ENCODE data around the gene GAS7.

GAS7 gene
- 400 to 789 (median 537) reads per million in 17 experiments for total RNA-seq

DNA sequence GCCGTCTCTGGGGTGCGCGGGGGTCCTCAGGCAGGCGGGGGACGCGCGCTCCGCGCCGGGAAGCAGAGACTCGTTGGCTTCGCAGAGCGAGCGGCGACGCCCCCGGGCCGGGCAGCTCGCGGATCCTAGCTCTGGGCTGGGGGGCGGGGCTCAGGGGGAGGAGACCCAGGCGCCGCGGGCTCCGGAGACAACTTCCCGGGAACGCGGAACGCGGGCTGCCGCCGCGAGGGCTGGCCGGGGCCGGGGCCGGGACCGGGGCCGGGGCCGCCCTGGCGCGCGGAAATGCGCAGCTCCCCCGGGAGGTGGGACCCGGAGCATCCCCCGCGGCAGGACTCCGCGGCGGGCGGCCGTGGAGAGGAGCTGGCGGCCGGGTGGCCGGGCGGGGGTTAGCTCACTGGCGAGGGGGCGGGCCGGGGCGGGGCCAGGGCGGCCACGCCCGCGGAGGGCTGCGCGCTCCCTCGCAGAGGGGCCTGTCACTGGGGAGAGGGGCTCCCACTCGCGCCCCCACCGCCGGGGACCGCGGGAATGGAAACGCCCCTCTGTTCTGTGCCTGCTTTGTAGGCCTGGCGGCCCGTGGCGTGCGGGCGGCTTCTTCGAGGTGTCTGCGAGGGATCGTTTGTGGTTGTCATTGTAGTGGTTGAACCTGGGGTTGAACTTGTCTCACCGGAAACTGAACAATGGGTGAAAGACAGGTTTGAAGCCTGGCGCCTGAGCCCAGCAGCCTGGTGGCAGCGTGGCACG lies at the start of gene GAS7:
Gene GAS7, minus strand, starts transcription at position 98 of the 741 bp plus-strand sequence.
- peak; percentile 67 to 91 (median 80) for DNase-seq

DNA sequence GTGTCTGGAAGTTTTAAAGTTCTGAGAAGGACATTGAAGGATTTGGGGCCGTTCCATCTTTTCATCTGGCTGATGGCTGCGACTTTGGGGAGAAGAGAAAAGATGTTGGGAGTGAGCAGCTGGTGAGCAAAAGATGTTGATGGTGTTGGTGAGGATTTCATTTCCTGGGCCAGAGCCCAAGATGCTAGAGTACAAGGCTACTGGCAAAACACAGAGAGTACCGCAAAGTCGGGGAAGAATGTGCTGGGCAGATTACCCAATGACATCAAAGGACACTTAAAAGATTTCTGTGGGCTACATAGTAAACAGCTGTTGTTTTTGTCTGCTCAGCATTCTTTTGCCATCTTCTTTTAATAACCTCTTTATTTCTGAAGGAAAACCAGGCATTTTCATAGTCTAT lies 49.4 kb upstream of the GAS7 start:
- DNase-seq = no peak

DNA sequence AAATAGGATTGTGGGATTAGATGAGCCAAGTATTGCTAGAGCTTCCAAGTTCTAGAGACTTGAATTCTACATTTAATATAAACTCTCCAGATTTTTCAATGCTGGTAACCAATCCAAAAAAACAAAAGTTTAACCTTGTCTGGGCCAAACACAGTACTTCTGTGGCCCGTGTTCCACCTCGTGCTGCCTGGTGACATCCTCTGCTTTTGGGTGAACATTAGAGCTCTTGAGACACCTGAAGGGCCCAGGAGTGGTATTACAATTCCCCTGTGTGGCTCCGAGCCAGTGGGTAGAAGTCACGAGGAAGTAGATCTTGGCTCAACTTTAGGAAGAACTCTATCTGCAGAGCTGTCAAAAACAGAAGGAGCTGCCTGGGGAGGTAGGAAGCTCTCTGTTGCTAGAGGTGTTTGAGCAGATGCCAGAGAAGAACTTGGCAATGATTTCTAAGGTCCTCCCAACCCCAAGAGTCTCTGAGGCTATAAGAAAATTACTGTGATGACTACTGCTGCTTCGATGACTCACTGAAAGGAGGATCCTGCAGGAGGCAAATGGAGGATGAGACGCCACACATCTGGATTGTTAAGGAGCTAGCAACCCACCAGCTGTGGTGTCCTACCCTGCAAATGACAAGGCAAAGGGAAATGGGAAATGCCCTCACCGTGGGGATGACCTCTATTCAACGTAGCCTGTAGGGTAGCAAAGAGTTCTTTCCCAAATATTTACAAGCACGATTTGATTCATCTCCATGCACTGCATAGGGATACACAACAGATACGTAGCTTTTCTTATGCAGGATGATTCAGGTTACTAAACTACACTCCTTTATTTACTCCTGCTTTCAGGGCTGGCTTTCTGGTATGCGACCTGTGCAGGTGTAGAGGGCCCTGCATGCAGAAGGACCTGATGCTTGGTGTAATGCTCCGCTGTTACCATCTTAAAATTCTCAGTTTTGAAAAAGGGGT lies 45.8 kb upstream of the GAS7 start:
- DNase-seq = peak in 3 of 4 experiments; percentile 15 to 22 (median 15)

DNA sequence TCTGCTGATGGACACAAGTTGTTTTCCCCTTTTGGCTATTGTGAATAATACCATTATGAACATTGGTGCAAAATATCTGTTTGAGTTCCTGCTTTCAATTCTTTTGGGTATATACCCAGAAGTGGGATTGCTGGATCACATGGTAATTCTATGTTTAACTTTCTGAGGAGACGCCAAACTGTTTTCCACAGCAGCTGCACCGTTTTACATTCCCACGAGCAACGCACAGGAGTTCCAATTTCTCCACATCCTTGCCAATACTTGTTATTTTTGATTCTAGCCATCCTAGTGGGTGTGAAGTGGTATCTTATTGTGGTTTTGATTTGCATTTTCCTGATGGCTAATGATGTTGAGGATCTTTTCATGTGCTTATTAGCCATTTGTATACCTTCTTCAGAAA lies 43.4 kb upstream of the GAS7 start:
- no peak for DNase-seq

DNA sequence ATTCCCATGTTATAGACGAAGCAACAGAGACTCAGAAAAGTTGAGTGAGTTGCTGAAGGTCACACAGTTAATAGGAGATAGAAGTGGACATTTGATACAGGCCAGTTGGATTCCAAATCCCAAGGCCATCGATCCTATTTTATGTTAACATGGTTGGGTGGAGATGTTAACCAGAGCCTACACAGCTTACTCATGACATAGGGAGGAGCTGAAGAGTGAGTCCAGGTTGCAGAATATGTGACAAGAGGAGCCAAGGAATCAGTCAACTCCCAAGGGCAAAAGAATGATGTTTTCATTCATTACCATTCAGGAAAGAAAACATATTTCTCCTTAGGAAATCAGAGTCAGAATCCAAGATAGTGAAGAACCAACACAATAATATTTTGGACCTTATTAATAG lies 40.3 kb upstream of the GAS7 start:
- no peak for DNase-seq

DNA sequence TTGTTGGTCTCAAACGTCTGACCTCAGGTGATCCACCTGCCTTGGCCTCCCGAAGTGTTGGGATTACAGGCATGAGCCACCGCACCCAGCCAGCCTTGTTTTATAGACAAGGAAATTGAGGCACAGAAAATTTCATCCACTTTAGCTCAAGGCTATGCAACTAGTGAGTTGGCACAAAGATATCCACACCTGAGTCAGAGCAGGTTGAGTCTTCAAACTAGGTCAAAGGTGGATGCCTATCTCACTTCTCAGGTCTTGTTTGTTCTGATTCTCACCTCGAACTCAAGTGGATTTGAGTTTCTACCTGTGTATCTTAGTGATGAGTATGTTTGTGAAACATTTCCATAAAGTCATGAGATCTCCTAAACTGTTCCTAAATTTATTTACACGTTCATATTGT lies 35.6 kb upstream of the GAS7 start:
- no peak for DNase-seq

DNA sequence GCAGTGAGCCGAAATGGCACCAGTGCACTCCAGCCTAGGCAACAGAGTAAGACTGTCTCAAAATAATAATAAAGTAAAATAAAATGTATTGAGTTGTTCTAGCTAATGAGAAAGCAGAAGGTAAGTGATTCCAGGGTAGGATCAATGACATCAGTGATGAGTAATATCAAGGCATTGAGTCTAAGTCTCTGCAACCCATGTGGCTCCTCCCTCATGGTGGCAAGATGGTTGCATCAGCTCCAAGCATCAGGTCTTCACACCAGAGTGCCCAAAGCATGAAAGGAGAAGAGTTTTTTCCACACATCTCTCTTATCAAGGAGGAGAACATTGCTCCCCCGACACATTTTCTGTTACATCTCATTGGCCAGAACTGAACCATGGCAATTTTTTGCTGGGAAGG lies 34.8 kb upstream of the GAS7 start:
- peak; percentile 33 to 67 (median 64) for DNase-seq

DNA sequence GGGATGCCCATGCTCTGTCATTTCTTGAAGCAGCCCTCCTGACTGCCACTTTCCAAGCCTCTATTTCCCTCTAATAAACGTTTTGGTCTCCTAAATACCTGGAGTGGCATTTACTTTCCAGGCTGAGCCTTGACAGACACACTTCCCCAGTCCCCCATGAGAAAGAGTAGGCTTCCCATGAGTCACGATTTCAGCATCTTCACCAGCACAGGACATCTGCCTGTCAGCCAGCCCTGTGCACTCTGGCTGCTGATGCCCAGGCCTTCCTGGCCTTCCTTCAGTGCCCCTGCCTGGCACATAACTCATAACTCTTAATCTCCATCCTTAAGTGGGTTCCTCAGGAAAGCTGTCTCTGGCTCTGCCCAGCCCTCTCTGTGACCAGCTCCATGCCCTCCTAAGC lies 30.8 kb upstream of the GAS7 start:
- peak; percentile 49 to 67 (median 67) for DNase-seq

DNA sequence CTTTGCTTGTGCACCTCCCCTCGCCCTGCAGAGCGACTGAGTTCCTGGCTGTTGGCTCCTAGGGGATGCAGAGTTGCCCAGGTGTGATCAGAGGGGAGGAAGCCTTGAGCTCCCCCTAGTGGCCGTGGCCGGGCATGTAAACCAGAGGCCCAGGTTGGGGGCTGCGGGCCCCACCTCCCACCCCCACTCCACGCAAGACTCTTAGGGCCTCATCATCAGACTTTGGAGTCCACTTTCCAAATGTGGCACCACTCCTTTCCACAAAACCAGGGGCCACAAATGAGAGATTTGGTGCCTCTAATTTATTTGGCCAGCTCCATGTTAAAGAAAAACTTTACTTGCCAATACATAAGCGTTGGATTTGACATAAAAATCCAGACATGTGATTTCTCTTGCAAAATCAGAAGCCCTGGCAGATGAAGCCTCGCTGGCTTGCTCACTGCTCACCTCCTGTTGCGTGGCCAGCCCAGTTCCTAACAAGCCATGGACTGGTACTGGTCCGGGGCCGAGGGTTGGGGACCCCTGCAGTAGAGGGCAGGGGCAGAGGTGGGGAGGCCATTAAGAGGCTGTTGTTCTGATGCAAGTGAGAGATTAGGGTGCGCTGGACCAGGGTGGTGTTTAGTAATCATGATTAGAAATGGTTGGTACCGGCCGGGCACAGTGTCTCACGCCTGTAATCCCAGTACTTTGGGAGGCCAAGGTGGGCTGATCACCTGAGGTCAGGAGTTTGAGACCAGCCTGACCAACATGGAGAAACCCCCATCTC lies 28.7 kb upstream of the GAS7 start:
- DNase-seq = peak; percentile 34 to 77 (median 45)

DNA sequence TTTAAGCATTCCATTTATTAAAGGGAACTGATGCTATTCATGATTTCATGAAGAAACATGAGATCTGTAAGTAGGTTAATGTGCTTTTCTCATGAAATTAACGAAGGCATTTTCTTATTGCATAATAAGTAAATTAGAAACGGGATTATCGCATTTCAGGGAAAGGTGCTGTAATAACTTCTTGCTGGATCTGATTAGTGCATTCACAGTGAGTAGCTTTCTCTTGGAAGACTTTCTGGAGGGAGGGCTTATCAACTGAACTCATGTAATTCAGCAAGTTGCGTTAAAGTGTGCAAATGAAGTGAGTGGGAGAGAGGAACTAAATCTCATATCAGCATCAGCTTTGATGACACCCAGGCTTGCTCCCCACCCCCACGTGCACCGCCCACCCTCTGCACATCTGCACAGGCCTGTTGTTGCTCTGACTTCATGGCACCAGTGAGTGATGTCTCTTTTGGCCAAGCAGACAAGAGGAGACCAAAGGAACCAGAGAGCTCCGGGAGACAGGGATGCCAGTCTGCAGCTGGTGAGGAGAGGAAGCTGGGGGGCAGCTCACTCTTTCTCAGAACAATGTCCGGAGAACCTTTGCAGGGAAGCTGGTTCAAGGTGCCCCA lies 26.3 kb upstream of the GAS7 start:
- peak; percentile 75 to 85 (median 78) for DNase-seq

DNA sequence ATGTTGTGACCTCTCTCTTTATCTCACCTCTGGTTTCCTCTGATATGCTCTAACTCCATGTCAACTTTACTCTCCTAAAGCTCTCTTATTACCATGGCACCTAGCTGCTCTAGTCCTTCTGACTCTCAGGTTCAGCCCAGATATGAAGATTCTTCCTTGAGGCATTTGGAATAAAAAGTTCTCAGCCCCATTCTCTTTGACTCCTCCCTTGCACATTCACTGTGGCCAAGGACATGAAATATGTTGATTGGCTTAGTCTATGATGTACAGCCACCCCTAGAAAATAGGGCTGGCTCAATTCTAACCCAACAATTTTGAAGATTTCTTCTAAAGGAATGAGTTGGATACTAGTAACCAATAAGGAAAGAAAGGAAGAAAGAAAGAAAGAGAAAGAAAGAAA lies 20.8 kb upstream of the GAS7 start:
- DNase-seq = no peak

DNA sequence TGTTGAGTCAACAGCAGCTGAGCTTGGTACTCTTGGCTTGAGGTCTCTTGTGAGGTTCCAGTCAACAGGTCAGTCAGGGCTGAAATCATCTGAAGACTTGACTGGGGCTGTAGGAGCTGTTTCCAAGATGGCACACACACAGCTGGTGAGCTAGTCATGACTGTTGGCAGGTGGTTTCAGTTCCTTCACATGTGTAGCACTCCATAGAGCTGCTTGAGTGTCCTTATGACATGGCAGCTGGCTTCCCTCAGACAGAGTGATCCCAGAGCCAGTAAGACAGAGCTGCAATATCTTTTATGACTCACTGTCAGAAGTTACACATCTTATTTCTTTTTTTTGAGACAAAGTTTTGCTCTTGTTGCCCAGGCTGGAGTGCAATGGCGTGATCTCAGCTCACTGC lies 19.5 kb upstream of the GAS7 start:
- peak; percentile 49 to 76 (median 64) for DNase-seq

DNA sequence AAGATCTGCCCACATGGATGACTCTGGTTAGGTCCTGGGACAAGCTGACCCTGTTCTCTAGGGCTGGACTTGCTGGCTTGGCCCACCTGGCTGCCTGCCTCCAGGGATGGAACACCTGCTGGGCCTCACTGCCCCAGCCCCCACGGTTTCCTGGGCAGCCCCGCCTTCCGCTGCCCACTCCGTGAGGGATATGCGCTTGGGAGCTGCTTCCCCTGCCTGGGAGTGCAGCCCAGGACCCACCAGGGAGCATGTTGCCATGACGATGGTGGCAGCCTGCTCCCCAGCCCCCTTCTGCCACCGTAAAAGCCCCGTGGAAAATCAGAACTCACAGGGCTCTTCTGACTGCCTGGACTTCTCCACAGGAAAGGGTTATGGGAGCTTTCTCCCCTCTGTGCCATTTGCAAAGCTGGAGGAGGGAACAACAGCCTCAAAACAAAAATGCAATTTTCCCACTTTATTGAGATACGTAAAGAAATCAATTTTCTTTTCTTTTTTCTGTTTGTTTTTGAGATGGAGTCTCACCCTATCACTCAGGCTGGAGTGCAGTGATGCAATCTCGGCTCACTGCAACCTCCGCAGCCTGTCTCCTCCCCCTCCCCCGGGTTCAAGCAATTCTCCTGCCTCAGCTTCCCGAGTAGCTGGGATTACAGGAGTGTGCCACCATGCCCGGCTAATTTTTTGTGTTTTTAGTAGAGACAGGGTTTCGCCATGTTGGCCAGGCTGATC lies 18.0 kb upstream of the GAS7 start:
- no peak for DNase-seq

DNA sequence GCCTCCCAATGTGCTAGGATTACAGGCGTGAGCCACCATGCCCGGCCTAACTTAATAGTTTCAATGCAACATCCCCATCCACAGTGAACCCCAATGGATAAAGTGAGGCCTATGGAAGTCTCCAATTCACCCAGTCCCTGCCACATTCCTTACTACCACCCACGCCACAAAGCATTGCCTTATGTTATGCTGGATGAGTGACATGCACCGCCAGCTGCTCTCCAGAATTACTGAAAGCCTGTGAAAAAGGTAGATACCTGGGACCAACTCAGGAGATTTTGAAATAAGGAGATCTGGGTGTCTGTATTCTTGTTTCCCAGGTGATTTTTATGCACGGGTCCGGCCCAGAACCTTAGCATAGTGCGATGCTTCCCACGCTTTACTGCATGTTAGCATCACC lies 16.9 kb upstream of the GAS7 start:
- no peak for DNase-seq

DNA sequence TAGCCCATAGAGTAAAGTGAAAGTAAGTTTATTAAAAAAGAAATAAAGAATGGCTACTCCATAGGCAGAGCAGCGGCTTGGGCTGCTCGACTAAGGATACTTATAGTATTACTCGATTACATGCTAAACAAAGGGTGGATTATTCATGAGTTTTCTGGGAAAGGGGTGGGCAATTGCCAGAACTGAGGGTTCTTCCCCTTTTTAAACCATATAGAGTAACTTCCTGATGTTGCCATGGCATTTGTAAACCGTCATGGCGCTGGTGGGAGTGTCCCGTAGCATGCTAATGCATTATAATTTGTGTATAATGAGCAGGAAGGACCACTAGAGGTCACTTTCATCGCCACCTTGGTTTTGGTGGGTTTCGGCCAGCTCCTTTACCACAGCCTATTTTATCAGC lies 13.3 kb upstream of the GAS7 start:
- DNase-seq = peak in 3 of 4 experiments; percentile 35 to 51 (median 40)

DNA sequence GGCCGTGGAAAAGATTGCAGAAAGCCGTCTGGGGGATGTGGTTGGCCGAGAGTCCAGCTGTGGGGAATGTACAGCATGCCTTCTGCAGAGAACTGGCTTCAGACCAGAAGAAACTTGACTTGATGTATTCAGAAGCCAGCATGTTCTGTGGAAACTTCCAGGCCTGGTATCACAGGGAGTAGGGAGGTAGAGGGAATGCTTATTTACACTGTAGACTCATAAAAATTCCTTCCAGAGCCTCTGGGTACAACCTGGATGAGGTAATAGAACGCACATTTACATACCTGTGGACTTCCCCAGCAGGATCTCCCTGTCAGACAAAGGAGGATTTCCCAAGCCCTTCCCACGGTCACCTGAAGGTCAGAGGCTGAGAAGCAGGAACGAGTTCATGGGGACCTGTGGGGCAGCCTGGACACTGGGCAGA lies 11.8 kb upstream of the GAS7 start:
- DNase-seq = no peak

DNA sequence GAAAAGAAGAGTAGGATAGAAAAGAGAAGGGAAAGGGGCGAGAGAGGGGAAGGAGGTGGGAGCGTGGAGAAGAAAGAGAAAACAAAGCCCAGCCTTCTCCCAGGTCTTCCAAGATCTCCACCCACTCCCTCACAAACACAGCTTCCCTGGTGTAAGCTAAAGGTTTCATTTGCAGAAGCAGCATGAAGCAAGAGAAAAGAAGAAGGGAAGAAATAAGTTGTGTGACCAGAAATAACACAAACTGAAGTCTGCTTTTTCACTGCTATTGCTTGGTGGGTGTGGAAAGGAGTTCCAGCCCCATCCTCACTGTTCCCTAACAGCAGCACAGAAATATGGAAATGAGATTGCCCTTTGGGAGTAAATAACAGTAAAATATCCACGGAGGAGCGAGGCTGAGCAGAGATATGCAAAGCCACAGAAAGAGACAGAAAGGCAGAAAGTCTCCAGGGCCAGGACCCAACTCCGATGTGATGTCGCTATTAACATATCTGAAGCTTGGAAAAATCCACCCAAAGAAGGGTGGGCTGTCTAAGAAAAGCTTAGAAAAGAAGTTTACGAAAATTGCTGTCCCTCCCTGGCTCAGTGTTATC lies 10.3 kb upstream of the GAS7 start:
- peak; percentile 47 to 69 (median 58) for DNase-seq

DNA sequence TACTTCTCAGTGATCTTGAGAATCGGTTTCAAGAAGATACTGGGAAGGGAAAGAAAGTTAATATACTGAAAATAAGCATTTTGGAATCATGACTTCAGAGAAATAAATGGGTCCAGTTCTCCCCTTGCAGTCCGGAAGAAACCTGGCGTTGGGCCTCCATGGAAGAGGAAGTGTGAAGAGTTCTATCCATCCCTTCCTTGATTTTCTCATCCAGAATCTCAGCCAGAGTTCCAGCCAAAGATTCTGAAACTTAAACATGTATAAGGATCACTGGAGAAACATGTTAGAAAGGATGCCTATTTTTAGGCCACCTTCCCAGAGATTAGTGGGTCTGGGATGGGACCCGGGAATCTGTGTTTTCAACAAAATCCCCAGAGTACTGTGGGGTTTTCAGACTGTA lies 8.7 kb upstream of the GAS7 start:
- DNase-seq = no peak

DNA sequence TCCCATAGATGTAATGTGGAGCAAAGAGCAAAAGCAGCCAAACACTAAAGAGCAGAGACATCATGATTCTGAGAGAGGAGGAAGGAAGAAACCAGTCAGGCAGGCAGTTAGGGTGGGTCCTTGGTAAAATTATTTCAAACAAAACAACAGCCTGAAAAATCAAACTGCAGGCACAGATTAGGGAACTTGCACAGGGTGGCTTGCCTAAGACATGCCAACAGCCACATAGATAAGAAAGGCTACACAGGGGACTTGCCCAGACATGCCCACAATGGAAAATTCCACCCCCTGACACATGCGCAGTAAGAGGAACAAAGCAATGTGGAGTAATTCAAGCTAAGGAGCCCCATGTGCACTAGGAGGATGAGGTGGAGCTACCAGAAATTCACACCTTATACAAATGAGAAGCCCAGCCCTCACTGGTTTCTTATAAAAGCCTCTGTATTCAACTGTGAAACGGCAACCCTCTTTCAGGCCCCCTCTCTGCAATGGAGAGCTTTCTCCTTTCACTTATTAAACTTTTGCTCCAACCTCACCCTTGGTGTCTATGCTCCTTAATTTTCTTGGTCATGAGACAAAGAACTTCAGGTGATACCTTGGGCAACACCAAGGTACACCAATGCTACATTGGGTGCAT lies 7.3 kb upstream of the GAS7 start:
- peak in 3 of 4 experiments; percentile 63 to 68 (median 68) for DNase-seq

DNA sequence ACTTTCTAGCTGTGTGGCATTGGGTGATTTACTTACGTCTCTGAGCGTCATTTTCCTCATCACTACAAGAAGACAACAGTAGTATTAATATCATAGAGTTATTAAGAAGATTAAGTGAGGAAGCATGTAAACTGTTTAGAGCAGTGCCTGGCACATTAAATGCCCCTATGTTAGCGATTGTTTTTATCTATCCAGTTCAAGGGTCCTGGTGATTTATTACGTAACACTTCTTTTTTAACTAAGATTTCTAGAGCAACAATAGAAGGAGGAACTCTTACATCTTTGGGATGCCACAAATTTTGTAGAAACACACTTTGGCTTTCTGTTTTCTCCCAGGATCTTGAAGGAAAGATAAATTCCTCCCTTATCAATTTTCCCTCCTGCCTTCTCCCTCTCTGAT lies 3.3 kb upstream of the GAS7 start:
- DNase-seq = no peak

DNA sequence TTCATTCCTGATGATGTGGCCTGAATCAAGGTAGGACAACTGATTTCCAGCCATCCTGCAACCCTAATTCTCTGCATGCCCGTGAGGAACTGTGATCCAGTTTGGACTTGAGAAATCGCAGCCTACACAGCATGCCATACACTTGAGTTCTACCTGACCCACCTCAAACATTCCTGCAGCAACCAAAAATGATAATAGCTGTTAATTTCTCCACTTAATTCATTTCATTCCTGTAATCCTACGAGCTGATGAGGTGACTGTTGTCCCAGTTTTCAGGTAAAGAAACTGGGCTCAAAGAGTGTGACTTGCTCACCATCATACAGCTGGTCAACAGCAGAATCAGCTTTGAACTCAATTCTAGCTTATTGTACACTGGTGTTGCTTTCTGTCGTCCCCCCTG lies 2.2 kb upstream of the GAS7 start:
- DNase-seq = no peak
